ENCODE results near the gene TBCCD1. TPM values are rescaled to one million over a fixed set of nuclear protein-coding genes. Genes with fewer than 3 reads are reported as not detected.

Gene TBCCD1
- total RNA-seq, 1 experiment from 2014 or later, result 7.4 TPM

DNA sequence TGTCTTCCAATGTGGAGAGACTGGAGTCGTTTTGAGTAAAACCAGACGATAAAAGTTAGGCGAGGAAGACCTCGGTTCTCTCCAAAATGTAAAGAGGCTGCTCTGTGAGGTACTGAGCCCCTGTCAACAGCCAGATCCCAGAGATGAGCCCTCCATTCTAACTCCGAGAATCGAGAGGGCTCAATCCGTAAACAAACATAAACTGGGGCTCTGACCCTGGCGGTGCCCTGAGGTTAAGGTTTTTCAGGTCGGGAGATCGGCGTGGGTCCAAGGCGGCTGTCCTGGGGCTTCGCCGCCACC, 417 bp downstream of the TBCCD1 start:
- Histone ChIP-seq H3K18ac (ENCODE audit: insufficient read length, low read depth, low read length) (peak overlapping the region; percentile 5), H2AK5ac (ENCODE audit: insufficient read length, low read length) (no peak overlapping the region), H3K9ac (ENCODE audit: extremely low read depth, insufficient read length, low read length) (peak overlapping the region; percentile 70), H3K79me1 (ENCODE audit: insufficient read depth, low read depth, low read length, poor library complexity, severe bottlenecking) (no peaks in the 10 kb centered on the region), H2BK120ac (ENCODE audit: low read depth, low read length, poor library complexity, severe bottlenecking) (no peak overlapping the region), H3K27ac (ENCODE audit: insufficient read length, low read depth, low read length) (no peak overlapping the region), H3K56ac (ENCODE audit: insufficient read length, low read depth, low read length) (no peak overlapping the region), H2BK12ac (ENCODE audit: insufficient read length, low read depth, low read length) (no peak overlapping the region), H2BK5ac (ENCODE audit: insufficient read length, low read length) (no peak overlapping the region), H2BK15ac (ENCODE audit: low read depth, low read length) (no peak overlapping the region), H3K4me2 (ENCODE audit: insufficient read depth, insufficient read length, low read length) (peak overlapping the region; percentile 91), H4K8ac (replicated peaks; ENCODE audit: insufficient read length, low read depth, low read length) (no peak overlapping the region), H4K5ac (ENCODE audit: insufficient read length, low read depth, low read length) (no peak overlapping the region), H4K20me1 (ENCODE audit: control insufficient read depth, insufficient read depth, insufficient read length) (peaks cover 3% of the 10 kb centered on the region), H3K9me3 (ENCODE audit: control insufficient read depth, low read depth, low read length) (no peaks in the 10 kb centered on the region), H2BK20ac (ENCODE audit: low read depth, low read length, poor library complexity, severe bottlenecking) (no peak overlapping the region), H2AFZ (ENCODE audit: low read length) (peak overlapping the region; percentile 12), H3T11ph (ENCODE audit: low read length) (no peak overlapping the region), H3K14ac (ENCODE audit: insufficient read depth, low read length) (no peak overlapping the region), H3K23me2 (ENCODE audit: insufficient read length, low read depth, low read length, poor library complexity, severe bottlenecking) (peaks cover 10% of the 10 kb centered on the region), H3K27me3 (ENCODE audit: insufficient read depth, low read length) (no peaks in the 10 kb centered on the region), H3K4me1 (ENCODE audit: insufficient read depth, low read length) (no peaks in the 10 kb centered on the region), H4K91ac (ENCODE audit: insufficient read length, low read depth, low read length) (no peak overlapping the region), H3K79me2 (ENCODE audit: insufficient read depth, low read length) (peaks cover 7% of the 10 kb centered on the region), H3K23ac (ENCODE audit: insufficient read length, low read depth, low read length) (no peak overlapping the region), H3K4ac (ENCODE audit: low read depth, low read length) (no peak overlapping the region)
- Mint-ChIP-seq H3K4me1 (peaks cover 22 to 28% of the 10 kb centered on the region in 2 experiments), H3K36me3 (ENCODE audit: insufficient read depth in 1 of 3, low read depth in 3 of 3) (no peaks in the 10 kb centered on the region; a peak in 2 of 7 replicates), H3K9me3 (no peaks in the 10 kb centered on the region), H3K27me3 (ENCODE audit: low read depth) (no peaks in the 10 kb centered on the region), H3K4me3 (peak overlapping the region; percentile 87 to 89), H3K27ac (peak overlapping the region in 2 of 3 experiments; percentile 61 to 91; a peak in 4 of 7 replicates)
- DNase-seq, result peak; percentile 30
- no CpG with 5 or more reads among the region's 14 CpGs for WGBS (ENCODE audit: extremely low coverage, insufficient read length, low lambda C conversion rate)
- TF ChIP-seq, protein P1, sequence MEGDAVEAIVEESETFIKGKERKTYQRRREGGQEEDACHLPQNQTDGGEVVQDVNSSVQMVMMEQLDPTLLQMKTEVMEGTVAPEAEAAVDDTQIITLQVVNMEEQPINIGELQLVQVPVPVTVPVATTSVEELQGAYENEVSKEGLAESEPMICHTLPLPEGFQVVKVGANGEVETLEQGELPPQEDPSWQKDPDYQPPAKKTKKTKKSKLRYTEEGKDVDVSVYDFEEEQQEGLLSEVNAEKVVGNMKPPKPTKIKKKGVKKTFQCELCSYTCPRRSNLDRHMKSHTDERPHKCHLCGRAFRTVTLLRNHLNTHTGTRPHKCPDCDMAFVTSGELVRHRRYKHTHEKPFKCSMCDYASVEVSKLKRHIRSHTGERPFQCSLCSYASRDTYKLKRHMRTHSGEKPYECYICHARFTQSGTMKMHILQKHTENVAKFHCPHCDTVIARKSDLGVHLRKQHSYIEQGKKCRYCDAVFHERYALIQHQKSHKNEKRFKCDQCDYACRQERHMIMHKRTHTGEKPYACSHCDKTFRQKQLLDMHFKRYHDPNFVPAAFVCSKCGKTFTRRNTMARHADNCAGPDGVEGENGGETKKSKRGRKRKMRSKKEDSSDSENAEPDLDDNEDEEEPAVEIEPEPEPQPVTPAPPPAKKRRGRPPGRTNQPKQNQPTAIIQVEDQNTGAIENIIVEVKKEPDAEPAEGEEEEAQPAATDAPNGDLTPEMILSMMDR (conservative IDR thresholded peaks at IDR 0.05), result no peak; the same call in 2 of the 3 replicates

Measured in H9 (cell line).